Keratinocyte (primary cell): Measurements from ENCODE around the gene MRPL53. TPM values are rescaled to one million over a fixed set of nuclear protein-coding genes. Genes with fewer than 3 reads are reported as not detected.

Experiments used
- DNase-seq: peaks from one replicate; pipeline ENCODE4 v3.0.0-alpha.2; 2011; ENCODE audit warnings: low read depth, missing footprints, low spot score
- FAIRE-seq: peaks from 2 replicates; lab custom pipeline; 2011; peaks lifted over from hg19 to GRCh38; lab: Jason Lieb, UNC
- H2AFZ ChIP-seq: 2 replicates; pipeline ENCODE4 v1.6.0; 2012; ENCODE audit warnings: low read length, control low read depth, inconsistent platforms; ENCODE audit not compliant: control insufficient read depth
- H3K27ac ChIP-seq: 2 replicates; pipeline ENCODE4 v1.5.1; 2011; ENCODE audit warnings: low read length; ENCODE audit not compliant: control insufficient read depth, insufficient read depth
- H3K27me3 ChIP-seq: 3 replicates; pipeline ENCODE4 v1.6.0; 2011; ENCODE audit warnings: low read length; ENCODE audit not compliant: control insufficient read depth, insufficient read depth; ENCODE audit errors: extremely low read depth
- H3K36me3 ChIP-seq, 2 experiments: 2 replicates in 1 of 2; 3 replicates in 1 of 2; pipeline ENCODE4 v1.5.1; 2011; ENCODE audit warnings: low read length in 2 of 2, mild to moderate bottlenecking in 1 of 2; ENCODE audit not compliant: control insufficient read depth in 2 of 2, insufficient read depth in 2 of 2; ENCODE audit errors: extremely low read depth in 1 of 2
- H3K4me1 ChIP-seq: 3 replicates; pipeline ENCODE4 v1.5.1; 2011; ENCODE audit warnings: low read length; ENCODE audit not compliant: control insufficient read depth, insufficient read depth; ENCODE audit errors: extremely low read depth
- H3K4me2 ChIP-seq: 3 replicates; pipeline ENCODE4 v1.6.0; 2011; ENCODE audit warnings: low read depth, low read length; ENCODE audit not compliant: control insufficient read depth, insufficient read depth; ENCODE audit errors: extremely low read depth
- H3K4me3 ChIP-seq, 3 experiments: fragments of 200-600 bp in 1 of 3; sonication (generic) in 1 of 3; 2 replicates in 2 of 3; 3 replicates in 1 of 3; pipeline ENCODE4 v1.5.1; 2011 to 2016; ENCODE audit warnings: low read length in 3 of 3, mild to moderate bottlenecking in 3 of 3, control low read depth in 2 of 3, inconsistent platforms in 1 of 3, low read depth in 1 of 3, mixed read lengths in 1 of 3, mixed run types in 1 of 3, moderate library complexity in 1 of 3; ENCODE audit not compliant: control insufficient read depth in 2 of 3, insufficient read depth in 2 of 3; ENCODE audit errors: extremely low read depth in 1 of 3
- H3K79me2 ChIP-seq: 2 replicates; pipeline ENCODE4 v1.6.0; 2012; ENCODE audit warnings: low read length; ENCODE audit not compliant: control insufficient read depth, insufficient read depth
- H3K9ac ChIP-seq: 3 replicates; pipeline ENCODE4 v1.6.0; 2011; ENCODE audit warnings: low read length; ENCODE audit not compliant: control insufficient read depth, insufficient read depth; ENCODE audit errors: extremely low read depth
- H3K9me1 ChIP-seq: 3 replicates; pipeline ENCODE4 v1.6.0; 2011; ENCODE audit warnings: low read length; ENCODE audit not compliant: control insufficient read depth, insufficient read depth; ENCODE audit errors: extremely low read depth
- H3K9me3 ChIP-seq: 2 replicates; pipeline ENCODE4 v1.5.1; 2012; ENCODE audit warnings: low read depth, low read length; ENCODE audit not compliant: control insufficient read depth
- H4K20me1 ChIP-seq: 3 replicates; pipeline ENCODE4 v1.6.0; 2011; ENCODE audit warnings: low read length; ENCODE audit not compliant: control insufficient read depth, insufficient read depth; ENCODE audit errors: extremely low read depth
- CTCF ChIP-seq, 3 experiments: IDR thresholded peaks in 1 of 3; conservative IDR thresholded peaks in 1 of 3; optimal IDR thresholded peaks in 1 of 3; 2 replicates in 2 of 3; 3 replicates in 1 of 3; pipeline versions ENCODE3 to v1.5.1; 2011; ENCODE audit warnings: low read length in 3 of 3, mild to moderate bottlenecking in 3 of 3, moderate library complexity in 2 of 3, control low read depth in 1 of 3, inconsistent platforms in 1 of 3; ENCODE audit not compliant: insufficient read depth in 2 of 3; ENCODE audit errors: extremely low read depth in 1 of 3
- EZH2 ChIP-seq: IDR thresholded peaks from one replicate; pipeline ENCODE4 v1.6.1; 2012; ENCODE audit warnings: inconsistent platforms, mild to moderate bottlenecking, low read length, moderate library complexity
- dilution Hi-C: fragments of 300-500 bp; cut with MboI; formaldehyde crosslinking; loops from one replicate; pipeline ENCODE4 v1.7.0; 2020; ENCODE audit warnings: low sequenced_read_pairs; ENCODE audit not compliant: extremely low pct_ligation_motif_present
- polyA plus RNA-seq, 5 experiments: library from polyadenylated mRNA; depleted of rRNA in 3 of 5; stranded (reverse) in 3 of 5; stranded (forward) in 1 of 5; unstranded in 1 of 5; fragments of >200 nt; gene quantifications; 1 replicate in 1 of 5; 2 replicates in 3 of 5; 3 replicates in 1 of 5; pipeline versions ENCODE4 v1.2.1 to v1.2.3, GENCODE V29; 2011 to 2012; ENCODE audit warnings: missing spikeins in 2 of 5, low read depth in 1 of 5, low replicate concordance in 1 of 5

The MRPL53 gene
- polyA plus RNA-seq, 1 donor (not counting 4 experiments of a cell fraction or from before 2014, with no cell fraction given) = 31.0 TPM

GRCh38 chr2:74430502-74430901 is 42.0 kb downstream of the MRPL53 start:
- Histone ChIP-seq H3K9me1 (peaks cover 8% of the 10 kb centered on the region), H3K4me3 (no peak overlapping the region), H2AFZ (no peak overlapping the region), H3K27me3 (no peaks in the 10 kb centered on the region), H4K20me1 (peaks cover 10% of the 10 kb centered on the region), H3K27ac (no peak overlapping the region), H3K4me2 (no peak overlapping the region), H3K9me3 (no peaks in the 10 kb centered on the region), H3K36me3 (peaks cover 49 to 82% of the 10 kb centered on the region in 2 experiments), H3K9ac (no peak overlapping the region), H3K4me1 (peaks cover 46% of the 10 kb centered on the region), H3K79me2 (peaks cover 35% of the 10 kb centered on the region)
- DNase-seq = no peak
- no peak for FAIRE-seq
- TF ChIP-seq EZH2 (no peak), CTCF (optimal IDR thresholded peaks at IDR 0.05 in 1 of 3, IDR thresholded peaks at IDR 0.05 in 1 of 3, conservative IDR thresholded peaks at IDR 0.05 in 1 of 3; ENCODE audit: extremely low read depth in 1 of 3, insufficient read depth in 2 of 3, low read length in 3 of 3) (no peak)
- dilution Hi-C loops = no loop called here

- FAIRE-seq = no peak
These were observed 42.7 kb downstream of the MRPL53 start for GRCh38 chr2:74429487-74430451.

More at GRCh38 chr2:74429487-74430451, 42.7 kb downstream of the MRPL53 start:
- peaks cover 2% of the 10 kb centered on the region for H4K20me1 ChIP-seq
- DNase-seq = no peak
- peaks cover 52% of the 10 kb centered on the region for H3K4me1 ChIP-seq
- H3K36me3 ChIP-seq = peaks cover 49 to 80% of the 10 kb centered on the region in 2 experiments
- dilution Hi-C loops = no loop called here
- no peak overlapping the region for H3K9ac ChIP-seq
- H3K4me3 ChIP-seq = no peak overlapping the region
- H3K79me2 ChIP-seq = peaks cover 28% of the 10 kb centered on the region
- TF ChIP-seq EZH2 (no peak), CTCF (optimal IDR thresholded peaks at IDR 0.05 in 1 of 3, IDR thresholded peaks at IDR 0.05 in 1 of 3, conservative IDR thresholded peaks at IDR 0.05 in 1 of 3; ENCODE audit: extremely low read depth in 1 of 3, insufficient read depth in 2 of 3, low read length in 3 of 3) (no peak)
- H2AFZ ChIP-seq = no peak overlapping the region
- peaks cover 4% of the 10 kb centered on the region for H3K9me1 ChIP-seq
- no peaks in the 10 kb centered on the region for H3K9me3 ChIP-seq
- H3K4me2 ChIP-seq = no peak overlapping the region
- no peak overlapping the region for H3K27ac ChIP-seq
- no peaks in the 10 kb centered on the region for H3K27me3 ChIP-seq
